Calu3 (cell line): Measurements from ENCODE around the gene TMPRSS11B. TPM values are rescaled to one million over a fixed set of nuclear protein-coding genes. Genes with fewer than 3 reads are reported as not detected.

Experiments used
- BruUV-seq: library from RNA; stranded (reverse); fragments of 400-500 nt; replicated peaks from 2 replicates; lab custom pipeline; 2021; lab: Mats Ljungman, UMichigan
- CTCF ChIA-PET: fragments of 300-600 bp; sonication (Branson Sonifier 250); formaldehyde crosslinking; loops from one replicate; lab custom pipeline; 2022; ENCODE audit warnings: antibody characterized with exemption; lab: Charles Lee
- DNase-seq: peaks from one replicate; pipeline ENCODE4 v3.0.0; 2022
- H3K27ac Mint-ChIP-seq: one replicate; pipeline ENCODE4 v1.8.0; 2022; ENCODE audit warnings: mixed read lengths; ENCODE audit not compliant: unreplicated experiment
- H3K27me3 Mint-ChIP-seq: one replicate; pipeline ENCODE4 v1.8.0; 2022; ENCODE audit warnings: mixed read lengths; ENCODE audit not compliant: unreplicated experiment
- H3K36me3 Mint-ChIP-seq: one replicate; pipeline ENCODE4 v1.8.0; 2022; ENCODE audit warnings: mild to moderate bottlenecking, moderate library complexity, mixed read lengths; ENCODE audit not compliant: insufficient read depth, unreplicated experiment
- H3K4me1 Mint-ChIP-seq: one replicate; pipeline ENCODE4 v1.8.0; 2022; ENCODE audit warnings: mild to moderate bottlenecking, low read depth, mixed read lengths; ENCODE audit not compliant: unreplicated experiment
- H3K4me3 Mint-ChIP-seq: one replicate; pipeline ENCODE4 v1.8.0; 2022; ENCODE audit warnings: mild to moderate bottlenecking, low read depth, moderate library complexity, mixed read lengths; ENCODE audit not compliant: unreplicated experiment
- H3K9me3 Mint-ChIP-seq: one replicate; pipeline ENCODE4 v1.8.0; 2022; ENCODE audit warnings: low read depth, mixed read lengths; ENCODE audit not compliant: unreplicated experiment
- CTCF ChIP-seq: fragments of 200-600 bp; IDR thresholded peaks from one replicate; pipeline ENCODE4 v1.8.0; 2022; ENCODE audit warnings: antibody characterized with exemption; ENCODE audit not compliant: unreplicated experiment
- intact Hi-C: fragments of 100-400 bp; cut with micrococcal nuclease; formaldehyde crosslinking; loops from one replicate; pipeline ENCODE4 v1.10.0; 2022; ENCODE audit not compliant: unreplicated experiment
- total RNA-seq: library from RNA; stranded (reverse); gene quantifications from 2 replicates; pipeline ENCODE4 v1.2.3, GENCODE V29; 2022

The TMPRSS11B gene
- total RNA-seq, 1 experiment from 2014 or later = not detected

GRCh38 chr4:68264875-68265565, 19.5 kb upstream of the TMPRSS11B start:
- intact Hi-C loops = no loop called here
- no peak for DNase-seq
- no peaks in the 10 kb centered on the region for H3K27me3 Mint-ChIP-seq
- H3K36me3 Mint-ChIP-seq = no peaks in the 10 kb centered on the region
- no TSS peak for BruUV-seq
- TF ChIP-seq CTCF = no peak
- no peaks in the 10 kb centered on the region for H3K9me3 Mint-ChIP-seq
- H3K4me1 Mint-ChIP-seq = peaks cover 7% of the 10 kb centered on the region
- no peak overlapping the region for H3K4me3 Mint-ChIP-seq
- CTCF ChIA-PET = no interaction called here
- H3K27ac Mint-ChIP-seq = no peak overlapping the region

GRCh38 chr4:68259191-68259590, 13.7 kb upstream of the TMPRSS11B start:
- no TSS peak for BruUV-seq
- DNase-seq = no peak

GRCh38 chr4:68257719-68258118, 12.2 kb upstream of the TMPRSS11B start:
- CTCF ChIA-PET = no interaction called here
- H3K4me1 Mint-ChIP-seq = no peaks in the 10 kb centered on the region
- no peak for DNase-seq
- no peaks in the 10 kb centered on the region for H3K36me3 Mint-ChIP-seq
- peaks cover 2% of the 10 kb centered on the region for H3K9me3 Mint-ChIP-seq
- TF ChIP-seq CTCF = no peak
- intact Hi-C loops = no loop called here
- no peak overlapping the region for H3K27ac Mint-ChIP-seq
- BruUV-seq = no TSS peak
- no peak overlapping the region for H3K4me3 Mint-ChIP-seq
- no peaks in the 10 kb centered on the region for H3K27me3 Mint-ChIP-seq

More at GRCh38 chr4:68259191-68259590, 13.7 kb upstream of the TMPRSS11B start:
- intact Hi-C loops = no loop called here
- Mint-ChIP-seq H3K36me3 (no peaks in the 10 kb centered on the region), H3K27ac (no peak overlapping the region), H3K4me3 (no peak overlapping the region), H3K27me3 (no peaks in the 10 kb centered on the region), H3K4me1 (no peaks in the 10 kb centered on the region), H3K9me3 (peaks cover 2% of the 10 kb centered on the region)
- CTCF ChIA-PET = no interaction called here
- no peak for TF ChIP-seq CTCF

- no peak for DNase-seq
- no peak for TF ChIP-seq CTCF
- intact Hi-C loops = no loop called here
- peaks cover 2% of the 10 kb centered on the region for H3K9me3 Mint-ChIP-seq
- no TSS peak for BruUV-seq
- no peaks in the 10 kb centered on the region for H3K36me3 Mint-ChIP-seq
- H3K4me1 Mint-ChIP-seq = no peaks in the 10 kb centered on the region
- H3K27ac Mint-ChIP-seq = no peak overlapping the region
- CTCF ChIA-PET = no interaction called here
- no peaks in the 10 kb centered on the region for H3K27me3 Mint-ChIP-seq
- H3K4me3 Mint-ChIP-seq = no peak overlapping the region
These were observed 10.8 kb upstream of the TMPRSS11B start for GRCh38 chr4:68256284-68256683.
